Femur (tissue), 1 donor: ENCODE results near the gene SPON2.
A peak's percentile ranks its signal among the peaks of the same experiment; 100 is the strongest.

Experiments used
- DNase-seq: peaks from one replicate; pipeline ENCODE4 v3.0.0-alpha.2; 2017

SPON2 gene

GRCh38 chr4:1208266-1208961 lies 36.0 kb upstream of the SPON2 start:
- DNase-seq, result peak; percentile 57

GRCh38 chr4:1207603-1208265 lies 35.4 kb upstream of the SPON2 start:
- DNase-seq, result peak; percentile 88

DNA sequence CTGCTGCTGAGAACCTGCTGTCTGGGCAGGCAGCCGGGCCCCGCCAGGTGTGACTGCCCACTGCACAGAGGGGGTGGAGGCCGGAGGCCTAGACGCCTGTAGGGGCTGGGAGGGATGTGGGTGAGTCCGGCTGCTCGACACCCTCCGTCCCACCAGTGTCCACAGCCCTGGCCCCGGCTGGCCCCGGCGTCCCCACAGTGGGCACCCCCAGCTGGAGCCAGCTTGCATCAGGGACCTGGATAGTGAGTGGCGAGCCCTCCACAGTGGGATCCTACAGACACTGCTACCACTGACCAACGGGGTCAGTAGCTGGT lies 34.7 kb upstream of the SPON2 start:
- DNase-seq, result peak; percentile 20

DNA sequence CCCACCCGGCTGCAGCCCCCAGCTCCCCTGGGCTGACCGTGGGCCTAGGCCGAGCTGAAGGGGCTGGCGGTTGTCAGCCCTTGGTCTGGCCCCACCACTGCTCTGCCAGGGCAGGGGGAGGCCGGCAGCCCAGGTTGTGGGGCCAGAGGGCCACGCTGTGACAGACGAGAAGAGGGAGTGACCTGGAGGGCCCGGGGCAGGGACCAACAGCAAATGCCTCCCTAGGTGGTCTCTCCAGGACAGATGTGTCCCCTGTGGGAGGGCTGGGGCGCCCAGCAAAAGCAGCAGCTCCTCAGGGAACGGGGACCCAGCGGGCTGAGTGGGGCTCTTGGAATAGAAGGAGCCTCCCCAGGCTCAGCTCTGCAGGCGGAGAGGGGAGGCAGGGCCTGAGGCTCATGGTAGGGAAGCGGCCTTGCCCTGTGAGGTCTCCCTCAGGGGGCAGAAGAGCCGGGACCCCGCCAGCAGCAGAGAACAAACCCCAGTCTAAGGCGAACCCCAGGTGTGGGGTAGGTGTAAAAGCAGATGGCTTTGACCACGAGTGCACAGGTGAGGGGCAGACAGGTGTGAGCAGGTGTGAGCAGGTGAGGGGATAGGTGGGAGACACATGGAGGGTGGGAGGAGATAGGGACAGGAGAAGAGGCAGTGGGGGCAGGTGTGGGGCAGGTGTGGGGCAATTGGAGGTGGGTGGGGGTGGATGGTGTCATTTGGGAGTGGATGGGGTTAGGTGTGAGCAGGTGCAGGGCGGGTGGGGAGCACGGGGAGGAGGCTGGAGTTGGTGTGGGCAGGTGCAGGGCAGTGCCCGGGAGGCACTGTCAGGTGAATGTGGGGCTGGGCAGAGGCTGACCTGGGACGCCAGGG lies 34.1 kb upstream of the SPON2 start:
- peak; percentile 21 for DNase-seq

DNA sequence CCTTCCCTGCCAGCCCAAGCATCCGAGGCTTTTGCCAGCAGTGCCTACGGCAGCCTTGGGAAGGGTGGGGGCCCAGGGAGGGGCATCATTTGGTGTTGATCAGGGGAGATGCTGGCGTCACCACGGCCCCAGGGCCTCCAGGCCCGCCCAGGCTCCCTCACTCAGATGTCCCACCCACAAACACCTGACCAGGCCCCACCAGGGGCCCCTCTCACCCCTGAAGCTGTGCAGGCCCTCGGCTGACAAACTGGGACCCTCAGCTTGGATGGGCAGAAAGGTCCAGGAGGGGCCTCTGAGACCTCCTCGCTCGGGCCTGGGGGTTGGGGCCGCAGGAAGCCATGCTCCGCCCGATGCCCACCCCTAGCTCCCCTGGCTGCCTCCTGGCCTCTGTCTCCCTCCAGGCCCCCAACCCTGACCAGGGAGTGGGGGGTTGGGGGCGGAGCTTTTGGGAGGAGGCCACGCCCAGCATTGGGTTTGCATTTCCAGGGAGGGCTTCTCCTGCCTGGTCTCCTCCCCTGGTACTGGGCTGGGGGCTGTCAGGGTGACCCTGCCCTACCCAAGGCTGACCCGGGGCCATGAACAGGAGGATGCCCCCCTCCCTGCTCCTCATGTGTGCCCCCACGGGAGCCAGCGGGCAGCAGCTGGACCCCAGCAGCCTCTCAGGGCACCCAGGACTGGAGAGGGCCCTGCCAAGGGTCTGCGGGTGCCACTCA lies 33.4 kb upstream of the SPON2 start:
- DNase-seq, result no peak

GRCh38 chr4:1204828-1205585 lies 32.6 kb upstream of the SPON2 start:
- peak; percentile 43 for DNase-seq

GRCh38 chr4:1204286-1204827 lies 32.0 kb upstream of the SPON2 start:
- DNase-seq, result no peak

DNA sequence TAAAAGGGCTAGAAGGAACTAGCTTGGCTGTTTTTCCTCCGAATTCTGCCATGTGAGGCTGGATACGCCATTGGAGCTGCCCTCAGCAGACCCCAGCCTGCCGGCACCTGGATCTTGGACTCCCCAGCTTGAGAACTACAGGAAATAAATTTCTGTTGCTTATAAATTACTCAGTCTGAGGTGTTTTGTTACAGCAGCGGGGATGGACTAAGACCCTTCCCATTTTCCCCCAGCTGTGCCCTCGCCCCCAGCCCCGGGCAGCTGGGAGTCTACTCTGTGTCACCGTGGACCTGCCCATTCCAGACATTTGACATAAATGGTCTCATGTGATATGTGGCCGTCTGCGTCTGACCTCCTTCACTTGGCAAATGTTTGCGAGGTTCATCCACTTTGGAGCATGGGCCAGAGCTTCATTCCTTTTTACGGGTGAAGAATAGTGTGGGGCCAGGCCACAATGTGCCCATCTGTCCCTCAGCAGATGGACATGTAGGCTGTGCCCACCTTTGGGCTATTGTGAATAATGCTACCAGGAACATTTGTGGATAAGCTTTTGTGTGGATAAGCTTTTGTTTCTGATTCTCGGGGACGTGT lies 30.7 kb upstream of the SPON2 start:
- DNase-seq, result no peak

GRCh38 chr4:1202526-1203011 lies 30.2 kb upstream of the SPON2 start:
- peak; percentile 17 for DNase-seq

DNA sequence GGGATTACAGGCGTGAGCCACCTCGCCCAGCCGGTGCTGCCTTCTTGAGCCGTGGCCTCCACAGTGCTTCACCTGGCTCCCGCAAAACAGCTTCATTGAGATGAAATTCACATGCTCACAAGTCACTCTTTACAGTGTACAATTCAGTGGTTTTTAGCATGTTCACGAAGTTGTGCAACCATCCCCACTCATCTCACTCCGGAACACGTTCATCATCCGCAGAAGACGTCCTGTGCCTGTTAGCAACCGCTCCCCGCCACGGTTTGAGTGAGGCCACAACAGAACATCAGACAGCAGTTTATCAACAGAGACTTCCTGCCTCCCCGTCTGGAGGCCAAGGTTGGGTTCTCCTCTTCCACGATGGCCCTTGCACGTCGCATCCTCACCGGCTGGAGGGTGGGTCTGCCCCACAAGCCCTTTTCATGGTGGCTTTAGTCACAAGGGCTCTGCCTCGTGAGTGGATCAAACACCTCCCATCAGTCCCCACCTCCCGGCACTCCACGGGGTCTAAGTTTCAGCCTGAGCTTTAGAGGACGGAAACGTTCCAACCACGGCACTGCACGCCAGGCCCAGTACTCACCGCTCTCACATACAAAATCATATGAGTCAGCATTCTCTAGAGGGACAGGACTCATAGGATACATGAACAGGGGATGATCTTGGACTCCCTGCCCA lies 29.6 kb upstream of the SPON2 start:
- peak; percentile 34 for DNase-seq

DNA sequence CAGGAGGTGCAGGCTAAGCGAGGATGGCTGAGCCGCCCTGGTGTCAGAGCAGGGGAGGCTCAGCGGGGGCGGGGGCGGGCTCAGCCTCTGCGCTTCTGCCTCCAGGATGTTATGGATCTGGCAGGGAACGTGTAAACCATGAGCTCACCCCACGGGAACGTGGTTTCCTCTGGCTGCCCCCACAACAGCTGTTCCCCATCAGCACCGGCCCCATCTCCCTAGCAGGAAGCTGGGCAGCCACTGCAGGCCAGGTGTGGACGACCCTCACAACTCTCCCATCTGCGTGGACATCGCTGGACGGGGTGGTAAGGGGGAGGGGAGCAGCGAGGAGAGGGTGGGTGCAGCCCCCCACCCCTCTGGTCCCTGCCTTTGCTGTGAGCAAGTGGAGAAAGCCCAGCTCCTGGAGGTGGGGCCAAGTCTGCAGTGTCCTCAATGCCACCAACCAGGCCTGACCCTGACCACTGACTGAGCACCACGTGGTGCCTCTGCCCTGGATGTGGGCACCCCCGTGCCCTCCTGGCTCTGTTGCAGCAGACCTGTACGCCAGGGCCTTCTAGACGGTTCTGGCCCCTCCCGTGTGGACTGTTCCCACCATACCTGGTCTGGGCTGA lies 28.1 kb upstream of the SPON2 start:
- peak; percentile 92 for DNase-seq

- DNase-seq, result peak; percentile 25
Observed at GRCh38 chr4:1199556-1200331, 27.4 kb upstream of the SPON2 start.

- DNase-seq, result peak; percentile 69
Observed at GRCh38 chr4:1198098-1198844, 25.9 kb upstream of the SPON2 start.

- DNase-seq, result peak; percentile 16
Observed at GRCh38 chr4:1196421-1197183, 24.2 kb upstream of the SPON2 start.

DNA sequence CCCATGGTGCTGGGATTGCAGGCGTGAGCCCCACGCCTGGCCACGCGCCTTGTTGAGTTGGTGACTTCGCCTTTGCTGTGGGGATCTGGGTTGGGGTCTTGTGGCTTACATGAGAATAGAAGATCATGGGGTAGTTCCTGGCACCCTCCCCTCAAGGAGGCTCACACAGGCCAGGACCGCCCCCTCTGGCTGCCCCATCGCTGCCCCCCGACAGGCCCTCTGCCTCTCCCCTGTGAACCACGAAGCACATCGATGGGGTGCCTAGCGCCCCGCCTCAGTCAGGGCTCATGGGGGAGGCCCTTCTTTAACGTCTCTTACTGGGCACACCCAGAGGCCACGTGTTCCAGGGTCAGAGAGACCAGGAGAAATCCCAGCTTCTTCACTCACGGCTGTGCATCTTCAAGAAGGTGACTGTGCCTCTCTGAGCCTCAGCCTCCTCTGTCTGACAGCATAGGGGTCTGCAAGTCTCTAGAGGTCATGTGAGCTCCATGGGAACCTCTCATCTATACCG lies 23.6 kb upstream of the SPON2 start:
- DNase-seq, result peak; percentile 17

DNA sequence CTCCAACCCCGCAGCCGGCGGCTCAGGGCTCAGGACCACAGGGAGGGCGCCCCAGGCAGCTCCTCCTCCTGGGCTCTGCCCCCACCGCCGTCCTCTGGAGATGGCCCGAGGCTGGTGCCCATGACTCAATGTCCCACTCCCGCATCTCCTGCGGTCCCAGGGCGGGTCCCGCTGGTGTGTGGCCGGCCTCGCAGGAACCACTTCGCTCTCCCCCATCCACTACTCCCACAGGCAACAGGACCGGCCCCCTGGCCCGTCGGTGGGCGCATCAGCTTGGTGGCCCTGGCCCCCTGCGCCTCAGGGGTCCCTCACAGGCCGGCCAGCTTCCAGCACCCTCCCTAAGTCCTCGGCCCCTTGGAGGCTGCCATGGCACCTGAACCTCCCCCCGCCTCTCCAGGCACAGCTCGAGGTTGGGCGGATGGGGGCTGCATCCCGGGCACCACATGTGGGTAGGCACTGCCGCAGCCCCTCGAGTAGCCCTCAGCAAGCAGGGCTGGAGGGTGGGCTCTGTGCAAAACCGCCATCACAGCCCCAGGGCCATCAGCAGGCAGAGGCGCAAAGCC lies 22.8 kb upstream of the SPON2 start:
- peak; percentile 20 for DNase-seq
